Upper lobe of left lung (tissue), 6 donors: Measurements from ENCODE around the gene PROM2. TPM values are rescaled to one million over a fixed set of nuclear protein-coding genes. Genes with fewer than 3 reads are reported as not detected.
"Not testable (repeated sequence)": the region's sequence is repeated elsewhere in the genome, so short reads cannot be mapped to it uniquely, and the experiment has no call there.

ENCODE experiments used
- ATAC-seq, 2 donors: fragments of 200-7000 bp; cut with Tn5 transposase; one replicate each; pipeline ENCODE4 v1.9.1; 2022; ENCODE audit warnings: mild to moderate bottlenecking in 2 of 2, moderate library complexity in 2 of 2; ENCODE audit not compliant: low FRiP score in 2 of 2
- DNase-seq, 2 donors: peaks; one replicate each; pipeline ENCODE4 v3.0.0-alpha.2; 2019 to 2020
- H3K27ac ChIP-seq, 4 donors: fragments of 200-600 bp; sonication (generic); one replicate each; pipeline ENCODE4 v1.5.1; 2016 to 2019
- H3K27me3 ChIP-seq, 4 donors: fragments of 200-600 bp; sonication (generic); one replicate each; pipeline ENCODE4 v1.5.1; 2017 to 2019
- H3K36me3 ChIP-seq, 4 donors: fragments of 200-600 bp; sonication (generic); one replicate each; pipeline ENCODE4 v1.5.1; 2016 to 2019
- H3K4me1 ChIP-seq, 4 donors: fragments of 200-600 bp; sonication (generic); one replicate each; pipeline ENCODE4 v1.5.1; 2018 to 2019
- H3K4me3 ChIP-seq, 4 donors: fragments of 200-600 bp; sonication (generic); one replicate each; pipeline ENCODE4 v1.5.1; 2017 to 2019; ENCODE audit warnings: mild to moderate bottlenecking in 2 of 4, moderate library complexity in 1 of 4
- H3K9me3 ChIP-seq, 4 donors: fragments of 200-600 bp; sonication (generic); one replicate each; pipeline ENCODE4 v1.5.1; 2018 to 2019
- CTCF ChIP-seq, 6 experiments: fragments of 450-650 bp in 4 of 6; fragments of 200-600 bp in 2 of 6; sonication (generic) in 2 of 6; IDR thresholded peaks; one replicate each; pipeline ENCODE4 v1.5.1; 2016 to 2019; ENCODE audit warnings: antibody characterized with exemption in 6 of 6
- EP300 ChIP-seq, 4 donors: sonication (generic); formaldehyde crosslinking; IDR thresholded peaks; one replicate each; pipeline ENCODE4 v1.5.1; 2017; ENCODE audit warnings: antibody characterized with exemption in 4 of 4, control low read depth in 2 of 4
- POLR2A ChIP-seq, 4 donors: fragments of 450-650 bp; IDR thresholded peaks; one replicate each; pipeline ENCODE4 v1.5.1; 2016 to 2017; ENCODE audit warnings: antibody characterized with exemption in 4 of 4, mild to moderate bottlenecking in 2 of 4
- POLR2AphosphoS5 ChIP-seq, 2 donors: sonication (generic); formaldehyde crosslinking; IDR thresholded peaks; one replicate each; pipeline ENCODE4 v1.5.1; 2017; ENCODE audit warnings: antibody characterized with exemption in 2 of 2
- WGBS, 2 donors: methylation state at CpG; one replicate each; pipeline ENCODE4 v1.1.5; 2017 to 2018; 5-methylcytosine and 5-hydroxymethylcytosine counted together
- total RNA-seq, 6 donors: library from RNA; depleted of rRNA in 4 of 6; stranded (reverse); fragments of >200 nt in 4 of 6; gene quantifications; one replicate each; pipeline versions ENCODE4 v1.1.0 to v1.2.1, GENCODE V29; 2016 to 2021
- donor health status: DM: no; HTN: no; CAD: no; lungs with moderate emphysema.
- donor health status: DM: no; HTN: yes; CAD: no; lungs with severe emphysema.

PROM2 gene
- total RNA-seq, 6 donors from 2014 or later, result 3.3 to 26.2 (median 5.0) TPM

GRCh38 chr2:95269036-95269680 lies 5.1 kb upstream of the PROM2 start:
- DNase-seq (peak in 1 of 2 donors; percentile 18), ATAC-seq (no peak)
- H3K4me3 ChIP-seq, result no peak overlapping the region
- no peaks in the 10 kb centered on the region for H3K27me3 ChIP-seq
- WGBS, 2 donors, result 93 to 96% methylated on average over 10 of the region's 10 CpGs
- no peaks in the 10 kb centered on the region for H3K4me1 ChIP-seq
- no peak overlapping the region for H3K27ac ChIP-seq
- no peaks in the 10 kb centered on the region for H3K36me3 ChIP-seq
- H3K9me3 ChIP-seq, result no peaks in the 10 kb centered on the region
- no peak for TF ChIP-seq POLR2A (IDR thresholded peaks at IDR 0.05)
- no peak for TF ChIP-seq CTCF (IDR thresholded peaks at IDR 0.05)
- no peak for TF ChIP-seq POLR2AphosphoS5 (IDR thresholded peaks at IDR 0.05)
- no peak for TF ChIP-seq EP300 (IDR thresholded peaks at IDR 0.05)

GRCh38 chr2:95269745-95270144 lies 4.5 kb upstream of the PROM2 start:
- H3K36me3 ChIP-seq, H3K27ac ChIP-seq, H3K4me3 ChIP-seq, H3K4me1 ChIP-seq, H3K9me3 ChIP-seq, H3K27me3 ChIP-seq, ATAC-seq: not testable (repeated sequence)
- peak in 1 of 2 donors; percentile 5 for DNase-seq
- 91 to 92% methylated on average over 5 of the region's 5 CpGs for WGBS, 2 donors

GRCh38 chr2:95270541-95271081 lies 3.6 kb upstream of the PROM2 start:
- WGBS, 2 donors, result 88 to 99% methylated on average over 5 to 8 of the region's 8 CpGs
- peak in 1 of 2 donors; percentile 10 for DNase-seq

GRCh38 chr2:95271381-95271971 lies 2.8 kb upstream of the PROM2 start:
- TF ChIP-seq POLR2A (IDR thresholded peaks at IDR 0.05) (no peak), POLR2AphosphoS5 (IDR thresholded peaks at IDR 0.05) (no peak), EP300 (IDR thresholded peaks at IDR 0.05) (no peak), CTCF (IDR thresholded peaks at IDR 0.05) (no peak)
- 77 to 84% methylated on average over 6 of the region's 6 CpGs for WGBS, 2 donors
- no peaks in the 10 kb centered on the region for H3K9me3 ChIP-seq
- no peak overlapping the region for H3K27ac ChIP-seq
- no peak overlapping the region for H3K4me3 ChIP-seq
- DNase-seq (peak in 1 of 2 donors; percentile 10), ATAC-seq (no peak)
- H3K27me3 ChIP-seq, result no peaks in the 10 kb centered on the region
- peaks cover 0 to 10% (median 0%) of the 10 kb centered on the region in 4 donors for H3K4me1 ChIP-seq
- H3K36me3 ChIP-seq, result no peaks in the 10 kb centered on the region

More at GRCh38 chr2:95270541-95271081, 3.6 kb upstream of the PROM2 start:
- Histone ChIP-seq H3K27ac (no peak overlapping the region), H3K9me3 (no peaks in the 10 kb centered on the region), H3K4me1 (peaks cover 0 to 10% (median 0%) of the 10 kb centered on the region in 4 donors), H3K4me3 (no peak overlapping the region), H3K36me3 (no peaks in the 10 kb centered on the region), H3K27me3 (no peaks in the 10 kb centered on the region)
- TF ChIP-seq POLR2AphosphoS5 (IDR thresholded peaks at IDR 0.05) (no peak), EP300 (IDR thresholded peaks at IDR 0.05) (no peak), POLR2A (IDR thresholded peaks at IDR 0.05) (no peak), CTCF (IDR thresholded peaks at IDR 0.05) (no peak)
- no peak for ATAC-seq

GRCh38 chr2:95272299-95272751 lies 1.9 kb upstream of the PROM2 start:
- Histone ChIP-seq H3K9me3 (no peaks in the 10 kb centered on the region), H3K4me3 (no peak overlapping the region), H3K27me3 (no peaks in the 10 kb centered on the region), H3K27ac (no peak overlapping the region), H3K4me1 (peaks cover 0 to 10% (median 0%) of the 10 kb centered on the region in 4 donors), H3K36me3 (no peaks in the 10 kb centered on the region)
- ATAC-seq (no peak), DNase-seq (peak in 1 of 2 donors; percentile 8)
- WGBS, 2 donors, result 86 to 88% methylated on average over 6 of the region's 6 CpGs
- no peak for TF ChIP-seq EP300 (IDR thresholded peaks at IDR 0.05)
- TF ChIP-seq CTCF (IDR thresholded peaks at IDR 0.05), result no peak
- no peak for TF ChIP-seq POLR2A (IDR thresholded peaks at IDR 0.05)
- no peak for TF ChIP-seq POLR2AphosphoS5 (IDR thresholded peaks at IDR 0.05)
